Measurements from ENCODE around the gene CYP11A1.
"Not testable (repeated sequence)": the region's sequence is repeated elsewhere in the genome, so short reads cannot be mapped to it uniquely, and the experiment has no call there.

Gene CYP11A1

GRCh38 chr15:74362482-74362881 is 5.0 kb downstream of the CYP11A1 start:
- no peak overlapping the region for H3K4me3 ChIP-seq (ENCODE audit: low read length, poor library complexity, severe bottlenecking)
- no peaks in the 10 kb centered on the region for H3K9me3 ChIP-seq (ENCODE audit: insufficient read depth, low read depth, low read length)
- no peaks in the 10 kb centered on the region for H3K36me3 ChIP-seq (ENCODE audit: insufficient read depth, low read length)

GRCh38 chr15:74360855-74361254 is 6.6 kb downstream of the CYP11A1 start:
- H3F3A ChIP-seq (ENCODE audit: low read depth); H3K9me3 ChIP-seq (ENCODE audit: insufficient read depth, low read depth, low read length); H3K27me3 ChIP-seq (ENCODE audit: insufficient read depth, low read length, poor library complexity, severe bottlenecking); H3K9ac ChIP-seq (ENCODE audit: low read depth, low read length, poor library complexity, severe bottlenecking); H3K9me2 ChIP-seq (replicated peaks; ENCODE audit: low read depth, low read length); H3K4me1 ChIP-seq (ENCODE audit: insufficient read depth, low read length, poor library complexity, severe bottlenecking); H4K20me1 ChIP-seq (ENCODE audit: insufficient read depth, low read length, poor library complexity, severe bottlenecking); H3K4me3 ChIP-seq (ENCODE audit: low read length, poor library complexity, severe bottlenecking); H3K36me3 ChIP-seq (ENCODE audit: insufficient read depth, low read length); H3K79me2 ChIP-seq (ENCODE audit: insufficient read depth, low read length); H3K4me2 ChIP-seq (ENCODE audit: low read depth, low read length, poor library complexity, severe bottlenecking); H2AFZ ChIP-seq (ENCODE audit: low read length): not testable (repeated sequence)

More at GRCh38 chr15:74362482-74362881, 5.0 kb downstream of the CYP11A1 start:
- H4K20me1 ChIP-seq (ENCODE audit: insufficient read depth, low read length, poor library complexity, severe bottlenecking): no peaks in the 10 kb centered on the region
- no peaks in the 10 kb centered on the region for H3K27me3 ChIP-seq (ENCODE audit: insufficient read depth, low read length, poor library complexity, severe bottlenecking)
- no peak overlapping the region for H2AFZ ChIP-seq (ENCODE audit: low read length)
- no peaks in the 10 kb centered on the region for H3K9me2 ChIP-seq (replicated peaks; ENCODE audit: low read depth, low read length)
- H3F3A ChIP-seq (ENCODE audit: low read depth): no peaks in the 10 kb centered on the region
- TF ChIP-seq EZH2phosphoT487 (IDR thresholded peaks at IDR 0.05; ENCODE audit: borderline replicate concordance): no peak
- TF ChIP-seq, protein P1, sequence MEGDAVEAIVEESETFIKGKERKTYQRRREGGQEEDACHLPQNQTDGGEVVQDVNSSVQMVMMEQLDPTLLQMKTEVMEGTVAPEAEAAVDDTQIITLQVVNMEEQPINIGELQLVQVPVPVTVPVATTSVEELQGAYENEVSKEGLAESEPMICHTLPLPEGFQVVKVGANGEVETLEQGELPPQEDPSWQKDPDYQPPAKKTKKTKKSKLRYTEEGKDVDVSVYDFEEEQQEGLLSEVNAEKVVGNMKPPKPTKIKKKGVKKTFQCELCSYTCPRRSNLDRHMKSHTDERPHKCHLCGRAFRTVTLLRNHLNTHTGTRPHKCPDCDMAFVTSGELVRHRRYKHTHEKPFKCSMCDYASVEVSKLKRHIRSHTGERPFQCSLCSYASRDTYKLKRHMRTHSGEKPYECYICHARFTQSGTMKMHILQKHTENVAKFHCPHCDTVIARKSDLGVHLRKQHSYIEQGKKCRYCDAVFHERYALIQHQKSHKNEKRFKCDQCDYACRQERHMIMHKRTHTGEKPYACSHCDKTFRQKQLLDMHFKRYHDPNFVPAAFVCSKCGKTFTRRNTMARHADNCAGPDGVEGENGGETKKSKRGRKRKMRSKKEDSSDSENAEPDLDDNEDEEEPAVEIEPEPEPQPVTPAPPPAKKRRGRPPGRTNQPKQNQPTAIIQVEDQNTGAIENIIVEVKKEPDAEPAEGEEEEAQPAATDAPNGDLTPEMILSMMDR (conservative IDR thresholded peaks at IDR 0.05; ENCODE audit: low read length): no peak
- no peak overlapping the region for H3K4me2 ChIP-seq (ENCODE audit: low read depth, low read length, poor library complexity, severe bottlenecking)
- no peaks in the 10 kb centered on the region for H3K79me2 ChIP-seq (ENCODE audit: insufficient read depth, low read length)
- no peak overlapping the region for H3K9ac ChIP-seq (ENCODE audit: low read depth, low read length, poor library complexity, severe bottlenecking)
- no peaks in the 10 kb centered on the region for H3K4me1 ChIP-seq (ENCODE audit: insufficient read depth, low read length, poor library complexity, severe bottlenecking)

DNA sequence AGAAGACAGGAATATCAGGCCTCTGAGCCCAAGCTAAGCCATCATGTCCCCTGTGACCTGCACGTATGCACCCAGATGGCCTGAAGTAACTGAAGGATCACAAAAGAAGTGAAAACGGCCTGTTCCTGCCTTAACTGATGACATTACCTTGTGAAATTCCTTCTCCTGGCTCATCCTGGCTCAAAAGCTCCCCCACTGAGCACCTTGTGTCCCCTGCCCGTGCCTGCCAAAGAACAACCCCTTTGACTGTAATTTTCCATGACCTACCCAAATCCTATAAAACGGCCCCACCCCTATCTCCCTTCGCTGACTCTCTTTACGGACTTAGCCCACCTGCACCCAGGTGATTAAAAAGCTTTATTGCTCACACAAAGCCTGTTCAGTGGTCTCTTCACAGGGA is 8.1 kb downstream of the CYP11A1 start:
- H3K79me2 ChIP-seq (ENCODE audit: insufficient read depth, low read length); H3K27me3 ChIP-seq (ENCODE audit: insufficient read depth, low read length, poor library complexity, severe bottlenecking); H3K4me3 ChIP-seq (ENCODE audit: low read length, poor library complexity, severe bottlenecking); H3K9me3 ChIP-seq (ENCODE audit: insufficient read depth, low read depth, low read length); H4K20me1 ChIP-seq (ENCODE audit: insufficient read depth, low read length, poor library complexity, severe bottlenecking); H3K36me3 ChIP-seq (ENCODE audit: insufficient read depth, low read length); H3F3A ChIP-seq (ENCODE audit: low read depth); H3K9me2 ChIP-seq (replicated peaks; ENCODE audit: low read depth, low read length); H3K4me2 ChIP-seq (ENCODE audit: low read depth, low read length, poor library complexity, severe bottlenecking); H3K4me1 ChIP-seq (ENCODE audit: insufficient read depth, low read length, poor library complexity, severe bottlenecking); H2AFZ ChIP-seq (ENCODE audit: low read length); H3K9ac ChIP-seq (ENCODE audit: low read depth, low read length, poor library complexity, severe bottlenecking): not testable (repeated sequence)

- H3F3A ChIP-seq (ENCODE audit: low read depth); H3K4me2 ChIP-seq (ENCODE audit: low read depth, low read length, poor library complexity, severe bottlenecking); H3K9ac ChIP-seq (ENCODE audit: low read depth, low read length, poor library complexity, severe bottlenecking); H3K36me3 ChIP-seq (ENCODE audit: insufficient read depth, low read length); H3K27me3 ChIP-seq (ENCODE audit: insufficient read depth, low read length, poor library complexity, severe bottlenecking); H3K9me3 ChIP-seq (ENCODE audit: insufficient read depth, low read depth, low read length); H4K20me1 ChIP-seq (ENCODE audit: insufficient read depth, low read length, poor library complexity, severe bottlenecking); H2AFZ ChIP-seq (ENCODE audit: low read length); H3K4me1 ChIP-seq (ENCODE audit: insufficient read depth, low read length, poor library complexity, severe bottlenecking); H3K79me2 ChIP-seq (ENCODE audit: insufficient read depth, low read length); H3K9me2 ChIP-seq (replicated peaks; ENCODE audit: low read depth, low read length); H3K4me3 ChIP-seq (ENCODE audit: low read length, poor library complexity, severe bottlenecking): not testable (repeated sequence)
Observed at GRCh38 chr15:74357514-74357913, 9.9 kb downstream of the CYP11A1 start.

GRCh38 chr15:74356050-74356449 is 11.4 kb downstream of the CYP11A1 start:
- not testable (repeated sequence) for H3K9me3 ChIP-seq (ENCODE audit: insufficient read depth, low read depth, low read length); H3K9ac ChIP-seq (ENCODE audit: low read depth, low read length, poor library complexity, severe bottlenecking); H2AFZ ChIP-seq (ENCODE audit: low read length); H3K36me3 ChIP-seq (ENCODE audit: insufficient read depth, low read length); H3K79me2 ChIP-seq (ENCODE audit: insufficient read depth, low read length); H4K20me1 ChIP-seq (ENCODE audit: insufficient read depth, low read length, poor library complexity, severe bottlenecking); H3K4me1 ChIP-seq (ENCODE audit: insufficient read depth, low read length, poor library complexity, severe bottlenecking); H3K9me2 ChIP-seq (replicated peaks; ENCODE audit: low read depth, low read length); H3K27me3 ChIP-seq (ENCODE audit: insufficient read depth, low read length, poor library complexity, severe bottlenecking); H3F3A ChIP-seq (ENCODE audit: low read depth); H3K4me2 ChIP-seq (ENCODE audit: low read depth, low read length, poor library complexity, severe bottlenecking); H3K4me3 ChIP-seq (ENCODE audit: low read length, poor library complexity, severe bottlenecking)

- H3K79me2 ChIP-seq (ENCODE audit: insufficient read depth, low read length); H3K9me3 ChIP-seq (ENCODE audit: insufficient read depth, low read depth, low read length); H3K4me1 ChIP-seq (ENCODE audit: insufficient read depth, low read length, poor library complexity, severe bottlenecking); H3F3A ChIP-seq (ENCODE audit: low read depth); H3K36me3 ChIP-seq (ENCODE audit: insufficient read depth, low read length); H4K20me1 ChIP-seq (ENCODE audit: insufficient read depth, low read length, poor library complexity, severe bottlenecking); H3K9ac ChIP-seq (ENCODE audit: low read depth, low read length, poor library complexity, severe bottlenecking); H3K9me2 ChIP-seq (replicated peaks; ENCODE audit: low read depth, low read length); H3K27me3 ChIP-seq (ENCODE audit: insufficient read depth, low read length, poor library complexity, severe bottlenecking); H2AFZ ChIP-seq (ENCODE audit: low read length); H3K4me3 ChIP-seq (ENCODE audit: low read length, poor library complexity, severe bottlenecking); H3K4me2 ChIP-seq (ENCODE audit: low read depth, low read length, poor library complexity, severe bottlenecking): not testable (repeated sequence)
Observed at GRCh38 chr15:74353992-74354391, 13.5 kb downstream of the CYP11A1 start.
